KG1 (cell line): ENCODE measurements around the gene S100A8.
"Not testable (repeated sequence)": the region's sequence is repeated elsewhere in the genome, so short reads cannot be mapped to it uniquely, and the experiment has no call there.

ENCODE experiments used
- DNase-seq: peaks from one replicate; lab custom pipeline; 2025; lab: John Stamatoyannopoulos, UW

Gene S100A8

DNA sequence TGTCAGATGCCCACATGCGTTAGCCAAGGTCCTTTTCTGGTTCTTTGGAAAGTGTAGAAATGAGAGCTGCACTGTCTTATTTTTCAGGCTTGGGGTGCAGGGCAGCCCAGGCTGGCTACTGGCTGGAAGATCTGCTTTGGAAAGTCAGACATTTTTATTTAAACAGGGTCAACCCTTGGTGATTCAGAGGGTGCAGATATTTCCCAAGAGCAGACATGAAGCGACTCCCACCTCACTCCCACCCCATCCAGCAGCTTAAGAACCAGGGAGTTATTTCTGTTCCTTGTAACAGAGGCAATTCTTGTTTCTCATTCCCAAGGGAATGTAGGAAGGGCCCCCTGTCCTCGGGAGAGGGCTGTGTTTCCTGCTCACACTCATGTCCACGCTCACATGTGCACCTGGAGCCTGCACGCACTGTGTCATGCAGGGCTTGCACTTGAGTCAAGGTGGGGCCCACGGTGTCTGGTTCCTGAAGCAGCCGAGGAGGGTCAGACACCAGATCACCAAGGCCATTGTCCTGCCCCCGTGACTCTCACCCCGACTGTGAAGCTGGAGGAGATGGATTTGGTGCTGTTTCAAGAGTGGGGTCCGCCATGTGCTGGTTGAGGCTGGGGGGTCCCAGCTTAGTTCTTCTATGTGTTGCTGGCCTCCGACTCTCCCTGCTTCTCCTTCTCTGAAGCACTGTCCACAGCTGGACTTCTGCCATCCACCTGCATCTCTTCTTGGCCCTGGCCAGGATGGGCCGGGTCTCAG lies 26.4 kb upstream of the S100A8 start:
- no peak for DNase-seq

DNA sequence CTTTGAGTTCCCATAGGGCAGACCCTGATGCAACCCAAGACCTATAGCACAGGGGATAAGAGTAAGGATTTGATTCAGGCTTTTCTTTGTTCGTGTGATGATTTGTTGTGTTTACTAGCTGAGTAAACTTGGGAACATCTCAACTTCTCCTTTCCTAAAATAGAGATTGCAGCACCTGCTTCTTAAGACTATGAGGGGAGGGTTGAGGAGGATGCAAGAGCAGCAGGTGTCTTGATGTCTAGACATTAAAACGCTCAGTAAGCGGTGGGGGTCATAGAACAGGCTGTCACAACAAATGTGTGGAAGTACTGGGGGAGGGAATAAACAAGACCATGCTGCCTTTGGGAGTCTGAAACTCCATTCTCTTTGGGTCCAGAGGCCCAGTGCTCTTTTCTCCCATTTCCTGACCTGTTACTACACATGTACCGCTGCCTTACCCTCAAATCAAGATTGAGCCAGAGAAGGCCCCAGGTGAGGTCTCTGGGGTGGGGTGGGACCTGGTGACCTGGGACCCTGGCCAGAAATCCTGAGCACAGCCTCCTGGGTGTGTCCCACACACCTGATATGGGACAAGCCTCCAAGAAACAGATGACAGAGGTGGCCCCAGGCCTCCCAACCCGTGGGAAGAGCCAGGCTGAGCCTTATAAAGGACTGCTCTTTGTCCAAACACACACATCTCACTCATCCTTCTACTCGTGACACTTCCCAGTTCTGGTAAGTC lies 25.1 kb upstream of the S100A8 start, which contains the start of gene S100A7A:
Gene S100A7A (plus strand): TSS at position 671 of the 721 bp plus-strand sequence. CDS start 1,563 bp downstream, outside the sequence.
- no peak for DNase-seq

DNA sequence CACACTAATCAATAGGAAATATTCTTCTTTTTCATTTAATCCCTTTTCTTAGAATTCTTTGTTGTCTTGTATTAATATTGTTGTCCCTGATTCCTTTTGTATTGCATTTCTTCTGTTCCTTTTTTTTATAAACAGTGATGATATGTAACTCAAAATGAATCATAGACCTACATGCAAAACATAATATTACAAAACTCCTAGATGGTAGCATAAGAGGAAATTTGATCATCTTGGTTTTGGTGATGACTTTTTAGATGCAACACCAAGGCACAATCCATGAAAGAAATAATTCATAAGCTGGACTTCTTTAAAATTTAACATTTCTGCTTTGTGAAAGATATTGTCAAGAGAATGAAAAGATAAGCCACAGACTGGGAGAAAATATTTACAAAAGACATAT lies 23.1 kb upstream of the S100A8 start:
- DNase-seq = not testable (repeated sequence)

DNA sequence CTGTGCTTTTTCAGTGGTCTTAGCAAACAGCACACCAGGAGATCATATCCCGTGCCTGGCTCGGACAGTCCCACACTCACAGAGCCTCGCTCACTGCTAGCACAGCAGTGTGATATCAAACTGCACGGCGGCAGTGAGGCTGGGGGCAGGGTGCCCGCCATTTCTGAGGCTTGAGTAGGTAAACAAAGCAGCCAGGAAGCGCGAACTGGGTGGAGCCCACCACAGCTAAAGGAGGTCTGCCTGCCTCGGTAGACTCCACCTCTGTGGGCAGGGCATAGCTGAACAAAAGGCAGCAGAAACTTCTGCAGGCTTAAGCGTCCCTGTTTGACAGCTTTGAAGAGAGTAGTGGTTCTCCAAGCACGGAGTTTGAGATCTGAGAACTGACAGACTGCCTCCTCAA lies 16.4 kb upstream of the S100A8 start:
- DNase-seq = not testable (repeated sequence)

DNA sequence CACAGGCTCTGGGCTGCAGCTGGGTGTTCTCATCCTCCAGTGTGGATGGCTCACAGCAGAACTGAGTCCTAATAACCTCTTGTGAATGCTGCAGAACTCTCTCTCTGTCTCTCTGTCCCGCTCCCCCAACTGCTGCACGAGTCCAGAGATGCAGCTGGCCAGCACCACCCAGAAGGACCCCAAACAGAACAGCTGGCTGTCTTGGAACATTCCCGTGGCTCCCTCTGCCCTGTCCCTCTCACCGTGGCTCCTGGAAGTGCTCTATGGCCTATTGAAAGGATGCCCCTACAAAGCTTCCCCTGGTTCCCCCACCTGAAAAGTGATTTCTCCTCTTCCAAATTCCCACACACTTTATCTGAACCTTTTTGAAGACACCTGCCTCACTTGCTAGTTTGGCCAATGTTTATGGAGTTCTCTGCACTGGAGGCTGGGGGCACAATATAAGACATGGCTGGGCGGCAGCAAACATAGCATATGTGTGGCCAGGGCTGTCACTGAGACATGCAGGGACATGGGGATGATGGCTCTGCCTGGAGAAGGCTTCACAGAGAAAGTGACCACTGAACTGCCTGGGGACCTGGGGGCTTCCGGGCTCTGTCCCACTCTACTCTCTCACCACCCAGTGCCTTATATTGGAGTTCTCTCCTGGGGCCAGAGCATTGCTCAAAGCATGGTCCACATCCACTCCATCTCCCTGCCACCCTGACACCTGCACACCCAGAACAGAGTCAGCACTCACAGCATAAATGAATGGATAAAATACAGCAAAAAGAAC lies 15.1 kb upstream of the S100A8 start:
- not testable (repeated sequence) for DNase-seq

DNA sequence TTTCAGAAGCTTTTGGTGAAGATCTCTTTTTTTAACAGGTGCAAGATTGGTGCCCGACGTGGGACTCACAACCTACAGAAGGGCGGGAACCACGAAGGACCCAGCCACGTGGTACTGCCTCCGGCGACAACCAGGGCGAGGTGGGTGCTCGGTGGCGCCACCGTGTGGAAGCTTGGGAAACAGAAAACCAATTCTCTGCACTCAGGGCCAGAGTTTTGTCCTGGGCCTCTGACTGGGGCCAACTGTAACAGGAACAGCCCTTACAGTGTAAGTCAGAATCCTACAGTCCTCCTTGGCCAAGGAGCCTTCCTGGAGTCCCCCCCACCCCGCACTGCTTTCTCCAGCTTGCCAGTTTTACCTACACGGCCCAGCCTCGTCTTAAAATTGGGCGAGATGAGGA lies 13.9 kb upstream of the S100A8 start:
- DNase-seq = no peak

DNA sequence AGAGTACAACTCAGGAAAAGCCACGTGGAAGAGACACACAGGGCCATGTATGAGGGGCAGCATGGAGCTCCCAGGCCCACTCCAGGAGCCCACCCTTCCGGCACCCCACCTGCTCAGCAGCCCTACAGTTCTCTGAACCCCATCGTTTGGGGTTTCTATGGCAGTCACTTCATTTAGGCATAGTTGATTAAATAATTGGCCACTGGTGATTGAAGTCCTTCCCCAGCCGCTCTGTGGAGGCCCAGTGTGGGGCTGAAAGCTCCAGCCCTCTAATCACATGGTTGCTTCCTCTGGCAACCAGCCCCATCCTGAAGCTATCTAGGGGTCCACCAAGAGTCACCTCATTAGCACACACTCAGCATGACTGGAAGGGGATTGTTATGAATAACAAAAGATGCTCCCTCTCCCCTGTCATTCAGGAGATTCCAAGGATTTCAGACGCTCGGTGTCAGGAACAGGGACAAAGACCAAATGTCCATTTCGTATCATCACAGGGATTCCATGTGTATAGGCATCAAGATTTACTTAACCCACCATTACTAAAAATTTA lies 13.3 kb upstream of the S100A8 start:
- DNase-seq = no peak

DNA sequence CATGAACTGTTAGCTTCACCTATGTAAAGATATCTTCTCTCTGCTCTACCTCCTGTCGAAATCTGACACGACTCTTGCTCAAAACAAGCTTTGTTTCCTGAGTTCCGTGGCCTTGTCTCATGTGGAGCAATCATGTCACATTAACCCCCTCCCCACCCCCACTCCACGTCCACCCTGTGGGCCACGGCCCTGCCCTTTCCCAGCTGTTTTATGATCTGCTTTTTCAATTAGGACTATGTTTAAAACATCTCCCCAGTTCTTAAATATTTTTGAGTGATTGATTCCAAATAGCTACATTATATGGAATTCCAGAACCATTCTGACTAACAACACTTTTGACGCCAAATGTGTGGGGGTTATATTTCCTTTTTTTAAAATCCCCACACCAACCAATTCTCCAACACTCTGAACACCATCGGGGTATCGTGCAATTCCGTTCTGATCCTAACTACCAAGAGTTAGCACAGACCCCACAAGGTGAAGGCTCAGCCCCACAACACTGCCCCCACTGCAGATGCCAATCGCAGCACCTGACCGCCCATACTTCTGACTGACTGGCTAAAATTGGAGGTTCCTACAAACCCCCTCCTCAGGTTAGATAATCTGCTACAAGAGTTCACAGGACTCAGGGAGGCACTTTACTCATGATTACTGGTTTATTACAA lies 12.7 kb upstream of the S100A8 start:
- DNase-seq = no peak

DNA sequence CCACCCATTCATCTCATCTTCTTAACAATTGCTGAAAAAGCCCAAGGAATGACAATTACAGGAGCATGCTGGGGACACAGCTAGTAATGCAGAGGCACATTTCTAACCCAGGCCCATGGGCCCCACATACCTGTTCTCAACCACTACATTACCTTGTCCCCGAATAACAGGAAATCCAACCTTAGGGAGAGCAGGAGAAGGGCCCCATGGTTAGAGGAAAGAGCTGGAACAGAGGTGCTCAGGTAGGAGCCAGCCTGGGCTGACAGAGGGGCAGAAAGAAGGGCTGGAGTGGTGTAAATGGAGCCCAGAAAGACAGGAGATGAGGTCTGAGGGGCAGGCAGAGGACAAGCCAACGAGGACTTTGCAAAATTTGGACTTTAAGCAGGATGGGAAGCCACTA lies 11.4 kb upstream of the S100A8 start:
- no peak for DNase-seq

DNA sequence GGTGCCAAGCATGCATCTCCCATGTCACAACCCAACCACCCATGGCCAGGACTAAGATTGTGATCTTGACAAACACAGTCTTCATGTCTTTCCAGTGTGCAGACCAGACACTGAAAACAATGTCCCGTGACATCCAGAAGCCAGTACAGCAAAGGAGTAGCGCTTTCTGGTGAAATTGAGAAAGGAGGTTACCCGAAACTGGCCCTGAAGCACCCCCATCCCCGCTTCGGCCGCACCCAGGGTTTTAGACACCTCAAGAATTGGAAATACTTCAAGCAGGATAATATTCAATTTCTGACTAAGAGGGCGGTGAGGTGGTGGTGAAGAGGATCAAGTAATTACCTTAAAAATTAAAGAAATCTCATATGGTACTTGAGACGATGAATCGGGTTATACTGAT lies 10.6 kb upstream of the S100A8 start:
- no peak for DNase-seq

DNA sequence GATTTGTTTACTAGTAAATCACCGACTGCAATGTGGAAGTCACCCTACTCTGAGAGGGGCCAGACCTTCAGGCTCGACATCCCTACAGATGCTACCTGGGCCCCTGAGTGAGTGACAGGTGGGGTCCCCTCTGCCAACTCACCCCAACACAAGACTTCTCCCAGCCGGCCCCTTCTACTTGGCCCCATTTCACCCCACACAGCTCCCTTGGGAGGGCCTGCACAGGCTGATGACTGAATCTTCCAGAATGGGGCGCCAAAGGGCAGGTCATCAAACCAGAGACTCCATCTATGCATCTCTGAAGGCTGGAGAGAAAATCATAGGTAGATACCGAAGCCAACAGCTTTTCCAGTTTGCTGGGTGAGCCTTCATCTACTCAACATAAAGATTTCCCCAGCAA lies 9.4 kb upstream of the S100A8 start:
- DNase-seq = no peak

DNA sequence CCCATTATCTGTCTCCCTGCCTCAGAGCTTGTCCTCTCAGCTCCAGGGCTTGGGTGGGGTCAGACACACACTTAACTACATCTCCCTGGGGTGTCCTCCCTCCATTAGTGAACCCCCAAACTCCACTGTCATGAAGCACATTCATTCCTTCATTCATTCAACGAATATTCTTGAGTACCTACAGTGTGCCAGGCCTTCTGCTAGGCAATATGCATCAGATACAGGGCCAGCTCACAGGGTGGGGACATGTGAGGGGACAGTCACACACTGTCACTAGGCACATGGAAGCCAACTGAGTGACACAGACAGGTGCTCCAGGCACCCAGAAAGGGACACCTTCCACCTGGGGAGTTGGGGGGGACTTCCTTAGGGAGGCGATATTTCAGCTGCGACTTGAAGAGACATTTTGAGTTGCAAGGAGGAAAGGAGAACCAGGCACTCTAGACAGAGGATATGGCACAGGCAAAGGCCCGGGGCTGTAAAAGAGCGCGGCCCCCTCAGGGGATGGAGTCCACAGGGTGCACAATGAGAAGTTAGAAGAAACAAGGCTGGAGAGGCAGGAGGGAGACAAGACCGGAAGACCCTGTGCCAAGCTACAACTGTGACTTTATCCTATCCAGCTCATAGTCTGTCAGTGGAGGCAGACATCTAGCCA lies 8.7 kb upstream of the S100A8 start:
- DNase-seq = no peak

DNA sequence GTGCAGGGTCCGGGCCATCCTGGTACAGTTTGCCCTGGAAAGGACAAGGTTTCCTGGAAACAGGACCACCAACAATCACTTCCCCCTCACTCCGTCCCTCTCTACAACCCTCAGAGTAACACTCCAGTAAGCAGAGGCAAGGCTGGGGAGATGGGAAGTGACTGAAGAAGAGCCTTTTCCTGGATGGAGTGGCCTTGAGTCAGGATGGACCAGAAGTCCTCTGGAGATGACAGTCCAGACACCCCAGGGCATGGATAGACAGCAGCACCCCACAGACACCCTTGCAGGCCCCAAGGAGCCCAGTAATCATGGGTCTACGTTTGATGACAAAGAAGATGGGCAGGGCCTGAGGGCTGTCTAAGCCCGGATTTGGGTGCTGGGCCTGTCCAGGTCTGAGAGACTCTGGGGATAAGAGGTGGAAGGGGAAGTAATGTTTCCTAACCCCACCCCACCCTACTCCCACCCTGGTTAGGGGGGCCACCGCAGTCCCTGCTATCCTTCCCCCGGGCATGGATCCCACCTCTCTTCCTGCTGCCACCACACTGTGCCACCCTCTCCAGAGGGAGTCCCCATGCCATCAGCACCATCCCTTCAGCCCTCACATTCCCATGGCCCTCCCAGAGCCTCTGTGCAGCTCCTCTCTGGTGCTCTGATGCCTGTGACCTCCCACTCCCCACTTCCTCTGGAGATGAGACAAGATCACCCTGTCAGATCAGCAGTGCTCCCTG lies 7.2 kb upstream of the S100A8 start:
- DNase-seq = no peak

DNA sequence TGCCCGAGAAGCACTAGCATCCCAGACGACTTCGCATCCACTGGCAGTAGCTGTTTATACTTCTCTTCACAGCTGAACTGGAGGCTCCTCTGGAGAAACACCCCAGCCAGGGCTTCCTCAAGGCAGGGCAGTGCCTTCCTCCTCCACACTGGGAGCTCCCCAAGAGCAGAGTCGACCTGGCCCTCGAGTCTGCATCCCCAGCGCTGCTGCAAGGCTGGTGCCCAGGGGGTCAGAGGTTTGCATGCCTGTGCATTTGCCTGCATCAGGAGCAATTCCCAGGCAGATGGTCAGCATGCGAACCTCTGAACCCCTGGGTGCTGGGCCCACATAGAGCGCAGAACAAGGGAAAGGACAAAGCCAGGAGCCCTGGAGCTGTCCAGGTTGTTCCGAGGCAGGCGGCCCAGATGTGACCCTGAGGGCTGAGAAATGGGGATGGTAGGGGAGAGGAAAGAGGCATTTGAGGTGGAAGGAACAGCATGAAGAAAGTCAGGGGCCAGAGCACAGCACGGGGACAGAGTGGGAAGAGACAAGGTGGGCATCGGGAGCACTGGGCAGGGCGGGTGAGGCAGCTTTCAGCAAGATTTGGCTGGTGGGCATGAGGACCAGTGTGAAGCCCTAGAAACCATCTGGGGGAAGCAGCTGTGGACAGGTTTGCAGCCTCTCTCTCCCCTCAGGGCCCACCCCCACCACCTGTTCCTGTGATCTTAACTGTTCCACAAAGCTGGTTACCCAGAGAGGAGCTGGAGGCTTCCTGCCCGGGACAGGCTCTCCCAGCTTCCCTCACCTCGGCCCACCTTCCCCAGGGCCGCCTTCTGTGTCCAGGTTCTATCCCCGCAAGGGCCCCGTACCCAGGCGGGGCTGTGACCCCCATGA lies 6.4 kb upstream of the S100A8 start:
- no peak for DNase-seq

DNA sequence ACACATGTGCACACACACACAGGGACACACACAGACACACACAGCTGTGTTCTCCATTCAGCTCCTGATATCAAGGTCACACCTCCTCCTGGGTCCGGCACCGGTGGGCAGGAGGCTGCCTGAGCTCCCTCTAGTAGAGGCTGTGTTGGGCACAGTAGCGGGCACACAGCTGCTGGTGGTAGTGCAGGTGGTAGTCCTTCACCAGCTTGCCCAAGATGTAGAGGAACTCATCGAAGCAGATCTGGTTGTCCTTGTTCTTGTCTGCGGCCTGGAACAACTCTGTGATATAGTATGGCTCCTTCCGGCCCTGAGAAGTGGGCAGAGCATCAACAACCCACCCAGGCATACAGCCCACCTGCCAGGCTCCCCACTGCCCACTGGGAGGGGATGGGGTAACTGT lies 5.6 kb upstream of the S100A8 start:
- no peak for DNase-seq

DNA sequence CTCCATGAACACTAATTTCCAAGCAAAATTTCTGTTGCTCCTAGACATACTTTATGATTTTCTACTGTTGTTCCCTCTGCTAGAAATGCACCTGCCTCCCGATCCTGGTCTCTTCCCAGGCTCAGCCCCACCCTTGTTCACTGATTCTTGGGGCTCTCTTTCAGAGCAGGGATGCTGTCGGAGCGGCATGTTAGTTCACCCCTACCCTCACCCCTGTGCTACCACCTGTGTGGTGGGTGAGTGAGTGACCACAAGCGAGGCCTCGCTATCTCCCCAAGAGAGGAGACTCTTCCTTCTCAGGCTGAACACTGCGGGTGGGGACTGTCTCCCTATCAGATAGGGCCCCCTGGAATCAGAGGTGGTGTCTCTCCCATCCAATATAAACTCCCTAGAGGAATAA lies 4.9 kb upstream of the S100A8 start:
- no peak for DNase-seq

DNA sequence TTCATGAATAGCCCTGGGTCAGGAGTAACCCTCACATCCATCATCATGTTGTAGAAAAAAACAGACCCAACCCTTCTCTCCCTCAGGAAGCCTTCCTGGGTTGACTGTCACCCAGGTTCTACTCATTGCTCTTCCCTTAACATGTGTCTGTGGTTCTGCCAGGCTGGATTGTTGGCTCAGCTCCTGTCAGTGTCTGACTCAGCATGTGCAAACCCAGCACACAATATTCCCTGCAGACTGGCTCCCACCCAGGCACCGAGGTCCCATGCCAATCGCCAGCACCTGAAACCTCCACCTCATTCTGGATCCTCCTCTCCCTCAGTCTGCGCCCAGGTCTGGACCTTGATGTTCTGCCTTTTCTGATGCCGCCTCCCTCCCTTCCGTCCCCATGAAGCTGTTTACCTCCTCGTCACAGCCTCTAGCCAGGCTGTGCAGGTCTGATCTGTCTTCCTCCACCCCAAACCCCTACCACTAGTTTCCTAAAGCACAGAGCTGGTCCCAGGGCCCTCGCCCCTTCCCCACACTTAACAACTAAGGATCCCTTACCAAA lies 4.3 kb upstream of the S100A8 start:
- DNase-seq = no peak

DNA sequence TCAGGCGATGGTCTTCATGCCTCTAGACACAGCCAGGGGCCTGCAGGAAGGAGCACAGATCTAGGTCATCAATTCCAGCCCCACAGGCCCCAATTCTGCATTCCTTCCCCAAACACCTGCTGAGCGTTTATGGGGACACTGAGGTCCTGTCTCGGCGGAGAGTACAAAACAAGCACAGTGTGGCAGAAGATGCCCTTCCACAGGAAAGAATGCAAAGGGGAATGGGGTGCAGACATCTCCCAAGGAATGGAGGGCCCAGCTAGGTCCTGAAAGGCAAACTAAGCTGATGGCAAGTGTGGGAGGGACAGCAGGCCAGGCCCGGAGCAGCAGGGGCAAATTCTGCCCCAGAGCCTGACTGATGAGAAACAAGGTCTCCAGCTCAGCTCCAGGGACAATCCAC lies 3.5 kb upstream of the S100A8 start:
- no peak for DNase-seq

DNA sequence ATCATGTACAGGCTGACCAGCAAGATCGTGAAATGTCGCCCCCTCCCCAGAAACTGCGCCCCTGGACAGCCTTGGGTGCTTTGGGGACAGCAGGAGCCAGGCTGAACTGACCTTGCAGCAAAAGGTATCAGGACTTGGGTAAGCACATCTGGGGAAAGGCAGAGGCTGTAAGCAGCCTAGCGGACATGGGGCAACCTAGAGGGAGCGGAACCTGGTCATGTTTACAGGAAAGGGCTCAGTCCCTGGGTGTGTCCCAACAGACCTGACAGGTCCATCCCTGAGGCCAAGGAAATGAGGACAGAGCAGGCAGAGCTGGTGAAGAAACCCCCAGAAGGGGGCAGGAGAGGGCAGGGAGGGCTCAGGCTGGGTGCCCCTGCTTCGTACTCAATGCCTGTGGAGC lies 3.1 kb upstream of the S100A8 start:
- DNase-seq = no peak
